WTC11 (cell line): ENCODE results near the gene COMMD10. TPM values are rescaled to one million over a fixed set of nuclear protein-coding genes. Genes with fewer than 3 reads are reported as not detected.

ENCODE experiments used
- ATAC-seq: fragments of 200-7000 bp; cut with Tn5 transposase; 2 replicates; pipeline ENCODE4 v1.10.0; 2021; ENCODE audit warnings: mild to moderate bottlenecking, moderate library complexity
- CTCF ChIA-PET: fragments of 300-600 bp; sonication (Branson Sonifier 250); formaldehyde crosslinking; loops from one replicate; lab custom pipeline; 2021; ENCODE audit warnings: antibody characterized with exemption; lab: Charles Lee
- POLR2A ChIA-PET: fragments of 350-600 bp; sonication (Branson Sonifier 250); formaldehyde crosslinking; loops from one replicate; lab custom pipeline; 2021; ENCODE audit warnings: antibody characterized with exemption; lab: Charles Lee
- DNase-seq: peaks from one replicate; pipeline ENCODE4 v3.0.0; 2021; ENCODE audit warnings: low spot score
- H3K27ac Mint-ChIP-seq: 2 replicates; pipeline ENCODE4 v1.8.0; 2021; ENCODE audit warnings: mixed read lengths
- H3K27me3 Mint-ChIP-seq: 2 replicates; pipeline ENCODE4 v1.8.0; 2021; ENCODE audit warnings: low read depth, mild to moderate bottlenecking, moderate library complexity, mixed read lengths
- H3K36me3 Mint-ChIP-seq: 2 replicates; pipeline ENCODE4 v1.8.0; 2021; ENCODE audit warnings: mixed read lengths
- H3K4me1 Mint-ChIP-seq: 2 replicates; pipeline ENCODE4 v1.8.0; 2022; ENCODE audit warnings: mixed read lengths
- H3K4me3 Mint-ChIP-seq: 2 replicates; pipeline ENCODE4 v1.8.0; 2021; ENCODE audit warnings: mild to moderate bottlenecking, moderate library complexity, mixed read lengths
- H3K9me3 Mint-ChIP-seq: 2 replicates; pipeline ENCODE4 v1.8.0; 2021; ENCODE audit warnings: mixed read lengths
- CTCF ChIP-seq: fragments of 200-600 bp; IDR thresholded peaks from 2 replicates; pipeline ENCODE4 v1.8.0; 2022; ENCODE audit warnings: antibody characterized with exemption
- ELF4 ChIP-seq: sonication (generic); formaldehyde crosslinking; IDR thresholded peaks from 2 replicates; pipeline ENCODE4 v1.8.1; 2022; ENCODE audit warnings: low read depth, mild to moderate bottlenecking, moderate library complexity, missing genetic modification reagents
- ESRRA ChIP-seq: sonication (generic); formaldehyde crosslinking; IDR thresholded peaks from 2 replicates; pipeline ENCODE4 v1.8.1; 2022; ENCODE audit warnings: mild to moderate bottlenecking, missing genetic modification reagents, borderline replicate concordance
- FOXK1 ChIP-seq: sonication (generic); formaldehyde crosslinking; IDR thresholded peaks from 2 replicates; pipeline ENCODE4 v1.8.0; 2022; ENCODE audit warnings: mild to moderate bottlenecking, moderate library complexity, missing genetic modification reagents
- FOXP1 ChIP-seq: sonication (generic); formaldehyde crosslinking; IDR thresholded peaks from 2 replicates; pipeline ENCODE4 v1.8.0; 2022; ENCODE audit warnings: missing genetic modification reagents, mild to moderate bottlenecking, moderate library complexity, borderline replicate concordance
- FOXP4 ChIP-seq: sonication (generic); formaldehyde crosslinking; IDR thresholded peaks from 2 replicates; pipeline ENCODE4 v1.8.0; 2022; ENCODE audit warnings: mild to moderate bottlenecking, missing genetic modification reagents
- GRHL2 ChIP-seq: fragments of 250-450 bp; sonication (Bioruptor Pico); IDR thresholded peaks from 2 replicates; pipeline ENCODE4 v1.8.0; 2022; ENCODE audit warnings: mild to moderate bottlenecking, moderate library complexity; ENCODE audit not compliant: insufficient replicate concordance, severe bottlenecking
- HMGA2 ChIP-seq: fragments of 250-450 bp; sonication (Bioruptor Pico); IDR thresholded peaks from 2 replicates; pipeline ENCODE4 v1.4.0; 2021; ENCODE audit warnings: mild to moderate bottlenecking, moderate library complexity
- KAT7 ChIP-seq: sonication (generic); formaldehyde crosslinking; IDR thresholded peaks from 2 replicates; pipeline ENCODE4 v1.8.1; 2023; ENCODE audit warnings: missing genetic modification reagents, mild to moderate bottlenecking, borderline replicate concordance
- MXD4 ChIP-seq: fragments of 250-450 bp; sonication (Bioruptor Pico); IDR thresholded peaks from 2 replicates; pipeline ENCODE4 v1.8.0; 2021; ENCODE audit warnings: mild to moderate bottlenecking, moderate library complexity, borderline replicate concordance
- MYBL2 ChIP-seq: sonication (generic); formaldehyde crosslinking; IDR thresholded peaks from 2 replicates; pipeline ENCODE4 v1.8.1; 2023; ENCODE audit warnings: mild to moderate bottlenecking, moderate library complexity, missing genetic modification reagents
- NFATC4 ChIP-seq: fragments of 250-450 bp; sonication (Bioruptor Pico); IDR thresholded peaks from 2 replicates; pipeline ENCODE4 v1.9.0; 2021; ENCODE audit warnings: mild to moderate bottlenecking
- NR1H2 ChIP-seq: sonication (generic); formaldehyde crosslinking; IDR thresholded peaks from 2 replicates; pipeline ENCODE4 v1.9.0; 2021; ENCODE audit warnings: mild to moderate bottlenecking, moderate library complexity, missing genetic modification reagents
- PREB ChIP-seq: sonication (generic); formaldehyde crosslinking; IDR thresholded peaks from 2 replicates; pipeline ENCODE4 v1.8.1; 2022; ENCODE audit warnings: mild to moderate bottlenecking, missing genetic modification reagents, moderate library complexity, borderline replicate concordance
- SOX15 ChIP-seq: fragments of 250-450 bp; sonication (Bioruptor Pico); IDR thresholded peaks from 2 replicates; pipeline ENCODE4 v1.9.0; 2021; ENCODE audit warnings: mild to moderate bottlenecking
- TP53 ChIP-seq: sonication (generic); formaldehyde crosslinking; IDR thresholded peaks from 2 replicates; pipeline ENCODE4 v1.8.1; 2023; ENCODE audit warnings: mild to moderate bottlenecking, missing genetic modification reagents
- ZNF138 ChIP-seq: sonication (generic); formaldehyde crosslinking; conservative IDR thresholded peaks from 2 replicates; pipeline ENCODE4 v1.8.1; 2022; ENCODE audit warnings: mild to moderate bottlenecking, moderate library complexity, missing genetic modification reagents
- ZNF219 ChIP-seq: sonication (generic); formaldehyde crosslinking; IDR thresholded peaks from 2 replicates; pipeline ENCODE4 v1.8.0; 2023; ENCODE audit warnings: missing genetic modification reagents, mild to moderate bottlenecking, borderline replicate concordance
- ZNF317 ChIP-seq: sonication (generic); formaldehyde crosslinking; IDR thresholded peaks from 2 replicates; pipeline ENCODE4 v1.8.1; 2023; ENCODE audit warnings: low read depth, mild to moderate bottlenecking, moderate library complexity, missing genetic modification reagents, borderline replicate concordance
- ZNF396 ChIP-seq: fragments of 250-450 bp; sonication (Bioruptor Pico); IDR thresholded peaks from 2 replicates; pipeline ENCODE4 v1.8.0; 2021; ENCODE audit warnings: mild to moderate bottlenecking, moderate library complexity, borderline replicate concordance
- ZNF416 ChIP-seq: fragments of 250-450 bp; sonication (Bioruptor Pico); IDR thresholded peaks from 2 replicates; pipeline ENCODE4 v1.9.0; 2021; ENCODE audit warnings: mild to moderate bottlenecking, inconsistent platforms
- ZNF671 ChIP-seq: fragments of 250-450 bp; sonication (Bioruptor Pico); IDR thresholded peaks from 2 replicates; pipeline ENCODE4 v1.8.0; 2021; ENCODE audit warnings: mild to moderate bottlenecking
- total RNA-seq: library from RNA; stranded (reverse); gene quantifications from 3 replicates; pipeline ENCODE4 v1.2.3, GENCODE V29; 2021
- TF ChIP-seq, protein P1 (sequence below): fragments of 250-450 bp; sonication (Bioruptor Pico); IDR thresholded peaks from 2 replicates; pipeline ENCODE4 v1.9.0; 2021; ENCODE audit warnings: mild to moderate bottlenecking
- TF ChIP-seq, protein P2 (sequence below): sonication (generic); formaldehyde crosslinking; conservative IDR thresholded peaks from 2 replicates; pipeline ENCODE4 v1.8.1; 2023; ENCODE audit warnings: mild to moderate bottlenecking, low read depth, missing genetic modification reagents, moderate library complexity
- TF ChIP-seq, protein P3 (sequence below): fragments of 250-450 bp; sonication (Bioruptor Pico); IDR thresholded peaks from 2 replicates; pipeline ENCODE4 v1.8.0; 2021; ENCODE audit warnings: mild to moderate bottlenecking

Gene COMMD10
- total RNA-seq, 1 experiment from 2014 or later: 34.5 TPM

DNA sequence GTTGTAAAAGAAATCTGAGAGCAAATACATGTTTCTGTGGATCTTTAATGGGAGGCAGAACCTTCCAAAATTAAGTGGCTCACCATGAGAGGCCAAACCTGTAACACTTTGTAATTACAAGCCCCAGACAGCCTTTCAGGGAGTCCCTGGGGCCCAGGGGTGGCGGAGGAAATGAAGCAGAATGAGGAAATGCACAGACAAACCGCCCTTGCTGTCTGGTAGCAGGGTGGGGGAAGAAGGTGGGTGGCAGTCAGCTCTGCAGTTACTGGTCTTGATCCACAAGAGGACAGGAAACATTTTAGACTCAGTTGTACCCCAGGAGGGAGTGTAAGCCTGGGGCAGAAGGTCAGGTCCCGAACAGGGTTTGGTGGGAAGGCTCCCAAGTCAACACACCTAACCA lies 46.0 kb upstream of the COMMD10 start:
- DNase-seq (no peak), ATAC-seq (peak; percentile 35)
- H3K9me3 Mint-ChIP-seq: no peaks in the 10 kb centered on the region
- peaks cover 30% of the 10 kb centered on the region for H3K4me1 Mint-ChIP-seq
- ChIA-PET CTCF (interaction anchor here (1.2 kb wide), 1 partner anchor 151 kb away, joined by 3 read pairs; no protein-coding TSS in a partner anchor), POLR2A (no interaction called here)
- no peaks in the 10 kb centered on the region for H3K27me3 Mint-ChIP-seq
- no peak overlapping the region for H3K27ac Mint-ChIP-seq
- no peaks in the 10 kb centered on the region for H3K36me3 Mint-ChIP-seq
- TF ChIP-seq FOXP1: no peak
- TF ChIP-seq MXD4 (CRISPR knock-in tag): no peak
- TF ChIP-seq SOX15 (CRISPR knock-in tag): no peak
- no peak for TF ChIP-seq GRHL2 (CRISPR knock-in tag)
- no peak for TF ChIP-seq ZNF416 (CRISPR knock-in tag)
- TF ChIP-seq NR1H2 (CRISPR knock-in tag): no peak
- TF ChIP-seq ELF4: no peak
- no peak for TF ChIP-seq ZNF219 (CRISPR knock-in tag)
- no peak for TF ChIP-seq ZNF396 (CRISPR knock-in tag)
- TF ChIP-seq FOXK1 (CRISPR knock-in tag): no peak
- no peak for TF ChIP-seq MYBL2 (CRISPR knock-in tag)
- TF ChIP-seq, protein P1, sequence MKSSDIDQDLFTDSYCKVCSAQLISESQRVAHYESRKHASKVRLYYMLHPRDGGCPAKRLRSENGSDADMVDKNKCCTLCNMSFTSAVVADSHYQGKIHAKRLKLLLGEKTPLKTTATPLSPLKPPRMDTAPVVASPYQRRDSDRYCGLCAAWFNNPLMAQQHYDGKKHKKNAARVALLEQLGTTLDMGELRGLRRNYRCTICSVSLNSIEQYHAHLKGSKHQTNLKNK (CRISPR knock-in tag): no peak
- TF ChIP-seq ZNF317: no peak
- TF ChIP-seq, protein P2, sequence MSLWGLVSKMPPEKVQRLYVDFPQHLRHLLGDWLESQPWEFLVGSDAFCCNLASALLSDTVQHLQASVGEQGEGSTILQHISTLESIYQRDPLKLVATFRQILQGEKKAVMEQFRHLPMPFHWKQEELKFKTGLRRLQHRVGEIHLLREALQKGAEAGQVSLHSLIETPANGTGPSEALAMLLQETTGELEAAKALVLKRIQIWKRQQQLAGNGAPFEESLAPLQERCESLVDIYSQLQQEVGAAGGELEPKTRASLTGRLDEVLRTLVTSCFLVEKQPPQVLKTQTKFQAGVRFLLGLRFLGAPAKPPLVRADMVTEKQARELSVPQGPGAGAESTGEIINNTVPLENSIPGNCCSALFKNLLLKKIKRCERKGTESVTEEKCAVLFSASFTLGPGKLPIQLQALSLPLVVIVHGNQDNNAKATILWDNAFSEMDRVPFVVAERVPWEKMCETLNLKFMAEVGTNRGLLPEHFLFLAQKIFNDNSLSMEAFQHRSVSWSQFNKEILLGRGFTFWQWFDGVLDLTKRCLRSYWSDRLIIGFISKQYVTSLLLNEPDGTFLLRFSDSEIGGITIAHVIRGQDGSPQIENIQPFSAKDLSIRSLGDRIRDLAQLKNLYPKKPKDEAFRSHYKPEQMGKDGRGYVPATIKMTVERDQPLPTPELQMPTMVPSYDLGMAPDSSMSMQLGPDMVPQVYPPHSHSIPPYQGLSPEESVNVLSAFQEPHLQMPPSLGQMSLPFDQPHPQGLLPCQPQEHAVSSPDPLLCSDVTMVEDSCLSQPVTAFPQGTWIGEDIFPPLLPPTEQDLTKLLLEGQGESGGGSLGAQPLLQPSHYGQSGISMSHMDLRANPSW: no peak
- no peak for TF ChIP-seq ZNF138 (CRISPR knock-in tag)
- TF ChIP-seq, all 79 proteins: peak for 0
- no peak overlapping the region for H3K4me3 Mint-ChIP-seq

DNA sequence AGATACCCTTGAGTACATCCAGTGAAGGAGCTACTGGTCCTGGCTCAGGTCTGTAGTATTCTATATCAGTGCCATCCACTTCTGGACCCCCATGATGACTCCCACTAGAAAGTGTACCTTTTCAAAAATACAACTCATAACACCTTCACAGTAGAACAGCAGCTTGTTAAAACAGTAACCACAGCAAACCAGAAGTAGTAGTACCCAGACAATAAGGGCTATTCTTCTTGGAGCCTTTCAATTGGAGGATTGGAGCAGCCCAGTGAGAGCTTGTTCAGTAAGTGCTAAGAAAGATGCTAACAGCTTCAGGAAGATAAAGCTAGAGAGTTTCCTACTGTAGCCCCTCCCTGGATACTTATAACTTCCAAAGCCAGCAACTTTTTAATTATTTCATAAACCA lies 42.5 kb upstream of the COMMD10 start:
- no peaks in the 10 kb centered on the region for H3K9me3 Mint-ChIP-seq
- ATAC-seq: no peak
- TF ChIP-seq FOXP4 (CRISPR knock-in tag): no peak

DNA sequence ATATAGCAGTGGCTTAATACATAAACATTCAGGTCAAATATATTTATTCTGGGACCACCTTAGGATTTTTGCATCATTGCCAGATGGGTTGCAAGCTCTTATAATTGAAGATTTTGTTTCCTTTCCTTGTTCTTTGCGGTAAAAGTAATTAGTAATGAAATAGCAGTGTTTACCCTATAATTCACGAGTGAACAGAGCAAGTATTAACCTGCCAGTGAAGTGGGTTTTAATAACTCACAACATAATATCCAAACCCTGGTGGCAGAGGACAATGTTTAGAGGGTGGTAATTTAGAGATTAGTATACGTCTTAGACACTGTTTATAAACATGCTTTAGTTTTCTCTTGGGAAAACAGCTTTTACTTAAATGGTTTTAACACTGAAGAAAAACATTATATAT lies 40.8 kb upstream of the COMMD10 start:
- POLR2A ChIA-PET: no interaction called here
- H3K4me1 Mint-ChIP-seq: peaks cover 9% of the 10 kb centered on the region
- H3K27ac Mint-ChIP-seq: no peak overlapping the region
- CTCF ChIA-PET: no interaction called here
- no peak for DNase-seq
- no peaks in the 10 kb centered on the region for H3K27me3 Mint-ChIP-seq
- no peak for ATAC-seq
- no peaks in the 10 kb centered on the region for H3K9me3 Mint-ChIP-seq
- no peak overlapping the region for H3K4me3 Mint-ChIP-seq
- H3K36me3 Mint-ChIP-seq: no peaks in the 10 kb centered on the region
- TF ChIP-seq NR1H2 (CRISPR knock-in tag) (no peak), ESRRA (CRISPR knock-in tag) (no peak), CTCF (no peak), KAT7 (CRISPR knock-in tag) (no peak), ZNF671 (CRISPR knock-in tag) (no peak), TP53 (CRISPR knock-in tag) (no peak), HMGA2 (no peak), ZNF219 (CRISPR knock-in tag) (no peak), PREB (CRISPR knock-in tag) (no peak), NFATC4 (CRISPR knock-in tag) (no peak), ZNF138 (CRISPR knock-in tag) (no peak), ZNF396 (CRISPR knock-in tag) (no peak)
- TF ChIP-seq, protein P3, sequence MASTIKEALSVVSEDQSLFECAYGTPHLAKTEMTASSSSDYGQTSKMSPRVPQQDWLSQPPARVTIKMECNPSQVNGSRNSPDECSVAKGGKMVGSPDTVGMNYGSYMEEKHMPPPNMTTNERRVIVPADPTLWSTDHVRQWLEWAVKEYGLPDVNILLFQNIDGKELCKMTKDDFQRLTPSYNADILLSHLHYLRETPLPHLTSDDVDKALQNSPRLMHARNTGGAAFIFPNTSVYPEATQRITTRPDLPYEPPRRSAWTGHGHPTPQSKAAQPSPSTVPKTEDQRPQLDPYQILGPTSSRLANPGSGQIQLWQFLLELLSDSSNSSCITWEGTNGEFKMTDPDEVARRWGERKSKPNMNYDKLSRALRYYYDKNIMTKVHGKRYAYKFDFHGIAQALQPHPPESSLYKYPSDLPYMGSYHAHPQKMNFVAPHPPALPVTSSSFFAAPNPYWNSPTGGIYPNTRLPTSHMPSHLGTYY (CRISPR knock-in tag): no peak

More for the DNA sequence above, 42.5 kb upstream of the COMMD10 start:
- Mint-ChIP-seq H3K27me3 (no peaks in the 10 kb centered on the region), H3K27ac (no peak overlapping the region), H3K4me3 (no peak overlapping the region), H3K36me3 (no peaks in the 10 kb centered on the region), H3K4me1 (peaks cover 24% of the 10 kb centered on the region)
- DNase-seq: no peak
- ChIA-PET POLR2A (no interaction called here), CTCF (no interaction called here)
